ENCODE results near the gene SRGAP3.
A peak's percentile ranks its signal among the peaks of the same experiment; 100 is the strongest.

The SRGAP3 gene

GRCh38 chr3:8964436-8965370 lies 284.7 kb downstream of the SRGAP3 start:
- DNase-seq (ENCODE audit: low spot score) = peak; percentile 71

- peak; percentile 95 for DNase-seq (ENCODE audit: low spot score)
These were observed 286.2 kb downstream of the SRGAP3 start, which contains the start of gene RAD18 for GRCh38 chr3:8963137-8963853. TSS of gene RAD18 (minus strand) at chr3:8963472. CDS start at chr3:8963385, 87 bp downstream.

GRCh38 chr3:8962226-8962861 lies 287.1 kb downstream of the SRGAP3 start:
- no peak for DNase-seq (ENCODE audit: low spot score)

- no peak for DNase-seq (ENCODE audit: low spot score)
These were observed 289.8 kb downstream of the SRGAP3 start for GRCh38 chr3:8959668-8960067.

- no peak for DNase-seq (ENCODE audit: low spot score)
These were observed 294.3 kb downstream of the SRGAP3 start for GRCh38 chr3:8954938-8955763.

GRCh38 chr3:8953313-8953712 lies 296.1 kb downstream of the SRGAP3 start:
- DNase-seq (ENCODE audit: low spot score) = no peak

GRCh38 chr3:8952130-8952529 lies 297.3 kb downstream of the SRGAP3 start:
- DNase-seq (ENCODE audit: low spot score) = no peak

GRCh38 chr3:8945890-8946600 lies 303.4 kb downstream of the SRGAP3 start:
- no peak for DNase-seq (ENCODE audit: low spot score)

- no peak for DNase-seq (ENCODE audit: low spot score)
These were observed 306.5 kb downstream of the SRGAP3 start for GRCh38 chr3:8942746-8943488.

- no peak for DNase-seq (ENCODE audit: low spot score)
These were observed 307.3 kb downstream of the SRGAP3 start for GRCh38 chr3:8942115-8942514.

GRCh38 chr3:8938021-8938420 lies 311.4 kb downstream of the SRGAP3 start:
- peak; percentile 18 for DNase-seq (ENCODE audit: low spot score)

GRCh38 chr3:8937064-8938020 lies 312.1 kb downstream of the SRGAP3 start:
- DNase-seq (ENCODE audit: low spot score) = peak; percentile 66

GRCh38 chr3:8932507-8932906 lies 316.9 kb downstream of the SRGAP3 start:
- no peak for DNase-seq (ENCODE audit: low spot score)

- DNase-seq (ENCODE audit: low spot score) = no peak
These were observed 318.1 kb downstream of the SRGAP3 start for GRCh38 chr3:8931342-8931741.
